C4-2B (cell line): ENCODE data around the gene NHS.

Source experiments
- CTCF ChIP-seq: fragments of 450-650 bp; conservative IDR thresholded peaks from 2 replicates; pipeline ENCODE4 v1.5.1; 2017; ENCODE audit warnings: mild to moderate bottlenecking
- ZFX ChIP-seq: fragments of 450-650 bp; IDR thresholded peaks from 2 replicates; pipeline ENCODE4 v1.6.1; 2017

- TF ChIP-seq CTCF (no peak), ZFX (no peak)
Observed at GRCh38 chrX:17713288-17713687, 338.3 kb downstream of the NHS start.
